ENCODE data around the gene VPS39.

DNA sequence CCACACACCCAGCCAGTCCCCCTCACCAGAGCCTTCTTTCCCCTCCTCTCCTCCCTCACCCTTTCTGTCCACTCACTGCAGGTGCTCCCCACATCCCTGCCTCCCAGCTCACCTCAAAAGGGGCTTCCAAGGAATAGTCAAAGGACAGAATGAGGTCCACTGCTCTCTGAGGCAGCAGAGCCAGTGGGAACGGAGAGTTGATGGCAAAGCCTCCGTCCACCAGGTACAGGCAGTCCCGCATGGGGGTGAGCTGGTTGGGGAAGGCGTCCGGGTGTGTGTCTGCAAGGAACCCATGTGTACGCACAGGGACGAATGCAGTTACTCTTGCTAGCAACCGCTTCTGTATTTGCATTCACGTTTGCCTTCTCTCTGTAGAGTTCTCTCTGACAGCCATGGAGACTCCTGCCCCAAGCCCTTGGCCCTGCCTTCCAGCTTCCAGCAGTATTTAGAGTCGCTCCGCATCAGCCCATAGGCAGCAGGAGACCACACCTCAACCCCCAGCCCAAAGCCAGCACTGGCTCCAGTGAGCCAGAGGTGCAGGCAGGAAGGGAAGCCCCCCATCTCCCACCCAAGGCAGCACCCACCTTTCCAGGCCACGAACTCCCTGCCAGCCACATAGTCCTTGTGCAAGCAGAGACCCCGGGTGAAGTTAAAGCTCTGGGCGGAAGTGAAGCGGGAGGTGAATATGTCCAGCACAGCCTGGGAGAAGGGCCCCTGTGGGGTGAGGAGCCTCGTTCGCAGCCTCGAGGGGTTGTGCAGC, 64.1 kb downstream of the VPS39 start:
- TF ChIP-seq, protein P1, sequence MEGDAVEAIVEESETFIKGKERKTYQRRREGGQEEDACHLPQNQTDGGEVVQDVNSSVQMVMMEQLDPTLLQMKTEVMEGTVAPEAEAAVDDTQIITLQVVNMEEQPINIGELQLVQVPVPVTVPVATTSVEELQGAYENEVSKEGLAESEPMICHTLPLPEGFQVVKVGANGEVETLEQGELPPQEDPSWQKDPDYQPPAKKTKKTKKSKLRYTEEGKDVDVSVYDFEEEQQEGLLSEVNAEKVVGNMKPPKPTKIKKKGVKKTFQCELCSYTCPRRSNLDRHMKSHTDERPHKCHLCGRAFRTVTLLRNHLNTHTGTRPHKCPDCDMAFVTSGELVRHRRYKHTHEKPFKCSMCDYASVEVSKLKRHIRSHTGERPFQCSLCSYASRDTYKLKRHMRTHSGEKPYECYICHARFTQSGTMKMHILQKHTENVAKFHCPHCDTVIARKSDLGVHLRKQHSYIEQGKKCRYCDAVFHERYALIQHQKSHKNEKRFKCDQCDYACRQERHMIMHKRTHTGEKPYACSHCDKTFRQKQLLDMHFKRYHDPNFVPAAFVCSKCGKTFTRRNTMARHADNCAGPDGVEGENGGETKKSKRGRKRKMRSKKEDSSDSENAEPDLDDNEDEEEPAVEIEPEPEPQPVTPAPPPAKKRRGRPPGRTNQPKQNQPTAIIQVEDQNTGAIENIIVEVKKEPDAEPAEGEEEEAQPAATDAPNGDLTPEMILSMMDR (IDR thresholded peaks at IDR 0.05) = no peak
- no peak for TF ChIP-seq POLR2A (IDR thresholded peaks at IDR 0.05)

Measured in uterus (tissue), 2 donors.